NCI-H510A treated with DMSO at 0.1 percent for 48 hours (cell line): Measurements from ENCODE around the gene PTPRN2.

Source experiments
- DNase-seq: peaks from one replicate; lab custom pipeline; 2025; lab: John Stamatoyannopoulos, UW

The PTPRN2 gene

GRCh38 chr7:157682946-157683746 lies 904.5 kb downstream of the PTPRN2 start:
- no peak for DNase-seq

- DNase-seq = no peak
Measured at GRCh38 chr7:157682064-157682945, 905.3 kb downstream of the PTPRN2 start.

- DNase-seq = no peak
Measured at GRCh38 chr7:157679607-157680006, 908.0 kb downstream of the PTPRN2 start.

DNA sequence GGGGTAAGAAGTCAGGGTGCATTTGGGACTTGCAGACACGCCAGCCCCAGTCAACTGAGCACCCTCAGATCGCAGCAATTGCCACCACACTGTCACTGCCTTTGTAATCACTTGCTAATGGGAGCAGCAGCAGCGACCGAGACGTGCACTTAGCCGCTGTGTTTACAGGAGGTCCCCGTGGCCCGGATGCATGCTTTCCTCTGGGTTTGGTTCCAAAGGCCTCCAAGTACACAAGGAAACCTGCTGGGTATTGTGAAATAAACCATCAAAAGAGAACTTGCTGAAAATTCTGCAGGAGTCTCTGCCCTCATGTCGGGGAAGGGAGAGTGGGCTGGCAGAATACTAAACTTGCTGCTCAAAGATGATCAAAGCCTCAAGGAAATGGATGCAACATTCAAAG lies 909.1 kb downstream of the PTPRN2 start:
- DNase-seq = no peak

DNA sequence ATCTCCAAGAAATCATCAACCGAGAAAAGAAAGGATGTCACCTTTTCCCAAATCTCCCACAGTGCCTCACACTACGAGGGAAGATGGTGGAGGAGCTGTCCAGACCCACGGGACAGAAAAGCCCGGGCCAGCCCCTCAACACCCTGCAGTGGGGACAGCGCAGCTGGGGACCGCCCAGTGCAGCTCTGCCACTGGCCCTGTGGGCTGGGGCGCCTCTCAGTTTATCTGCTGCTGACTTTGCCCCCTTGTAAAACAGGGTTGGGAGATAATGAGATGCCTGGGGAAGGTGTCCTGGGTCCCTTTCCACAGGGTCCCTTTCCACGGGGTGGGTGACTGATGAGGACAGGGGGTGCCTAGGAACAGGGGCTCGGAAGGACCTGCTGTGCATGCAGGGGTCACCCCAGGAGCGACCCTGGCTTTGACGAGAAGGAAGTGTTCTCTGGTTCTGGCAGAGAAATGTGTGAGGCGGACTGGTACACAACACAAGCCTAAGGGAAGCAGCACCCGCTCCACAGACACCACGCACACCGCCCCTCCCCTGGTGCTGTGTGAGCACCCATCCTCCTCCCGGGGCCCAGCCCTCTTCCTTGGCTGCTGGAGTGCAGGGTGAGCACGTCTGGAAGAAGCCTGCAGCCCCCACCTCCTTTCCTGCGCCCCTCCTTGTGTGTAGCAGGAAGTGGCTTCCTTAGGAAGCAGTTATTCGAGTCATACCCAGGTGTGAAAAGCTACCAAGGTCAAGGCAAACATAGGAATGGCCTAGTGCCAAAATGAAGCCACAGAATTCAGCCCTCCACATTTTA lies 911.0 kb downstream of the PTPRN2 start:
- DNase-seq = peak; percentile 35

GRCh38 chr7:157676001-157676400 lies 911.6 kb downstream of the PTPRN2 start:
- no peak for DNase-seq

GRCh38 chr7:157675427-157675927 lies 912.1 kb downstream of the PTPRN2 start:
- DNase-seq = no peak

DNA sequence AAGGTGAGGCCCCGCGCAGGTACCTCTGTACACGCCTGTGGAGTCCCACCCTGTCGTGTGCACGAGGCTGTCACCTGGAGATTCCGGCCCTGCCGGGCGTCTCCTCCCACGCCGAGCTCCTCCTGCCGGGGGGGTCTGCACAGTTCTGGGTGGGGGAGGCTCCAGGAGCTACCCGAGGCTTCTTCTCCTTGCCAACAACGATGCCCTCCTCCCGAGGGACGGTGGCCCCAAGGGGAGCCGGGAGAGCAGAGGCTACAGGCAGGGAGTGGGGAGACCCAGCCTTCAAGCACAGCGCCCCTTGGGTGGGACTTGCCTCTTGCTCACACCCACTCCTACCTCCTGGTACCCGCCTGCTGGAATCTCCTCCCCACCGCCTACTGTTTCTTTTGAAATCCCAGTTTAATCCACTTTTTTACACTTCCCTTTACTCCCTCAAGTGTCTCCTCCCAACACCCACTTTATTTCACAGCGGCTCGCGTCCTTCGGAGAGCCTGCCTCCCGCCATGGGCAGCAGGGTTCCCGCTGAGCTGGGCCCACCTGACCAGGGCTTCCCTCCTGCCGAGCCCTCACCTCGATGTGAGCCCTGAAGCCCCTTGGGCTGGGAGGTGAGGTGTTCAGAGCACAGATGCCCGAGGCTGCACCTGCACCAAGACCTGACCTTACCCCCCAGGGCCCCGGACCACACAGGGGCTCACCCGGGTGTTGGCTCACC lies 912.8 kb downstream of the PTPRN2 start:
- DNase-seq = no peak

DNA sequence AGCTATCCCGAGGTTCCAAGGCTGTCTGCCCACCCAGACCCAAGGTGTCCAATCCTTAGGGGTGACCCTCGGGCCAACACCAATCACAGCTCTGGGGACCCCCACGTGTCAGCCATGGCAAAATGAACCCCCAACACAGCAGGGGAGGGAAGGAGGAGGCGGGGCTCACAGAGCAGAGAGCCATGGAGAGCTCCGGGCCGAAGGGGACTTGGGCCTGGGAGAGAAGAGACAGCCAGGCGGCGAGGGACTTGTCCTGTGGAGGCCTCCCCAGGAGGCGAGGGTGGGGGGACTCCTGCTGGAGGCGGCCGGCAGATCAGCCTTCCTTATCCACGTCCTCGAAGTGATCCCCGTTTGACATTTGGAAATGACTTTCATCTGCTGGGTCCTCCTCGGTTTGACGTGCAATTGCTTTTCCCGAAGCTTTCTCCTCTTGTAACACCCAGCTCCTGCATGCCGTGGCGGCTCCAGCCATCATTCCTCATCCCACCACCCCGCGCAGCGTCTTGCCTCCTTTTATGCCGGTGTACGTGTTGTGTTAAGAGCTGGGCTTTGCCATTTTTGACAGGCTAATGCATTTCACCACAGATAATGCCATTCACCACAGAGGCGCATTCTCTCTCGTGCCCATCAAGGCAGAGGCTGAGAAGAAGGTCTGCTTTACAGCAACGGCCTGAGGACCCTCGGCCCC lies 913.5 kb downstream of the PTPRN2 start:
- no peak for DNase-seq

GRCh38 chr7:157673573-157673972 lies 914.0 kb downstream of the PTPRN2 start:
- DNase-seq = no peak

DNA sequence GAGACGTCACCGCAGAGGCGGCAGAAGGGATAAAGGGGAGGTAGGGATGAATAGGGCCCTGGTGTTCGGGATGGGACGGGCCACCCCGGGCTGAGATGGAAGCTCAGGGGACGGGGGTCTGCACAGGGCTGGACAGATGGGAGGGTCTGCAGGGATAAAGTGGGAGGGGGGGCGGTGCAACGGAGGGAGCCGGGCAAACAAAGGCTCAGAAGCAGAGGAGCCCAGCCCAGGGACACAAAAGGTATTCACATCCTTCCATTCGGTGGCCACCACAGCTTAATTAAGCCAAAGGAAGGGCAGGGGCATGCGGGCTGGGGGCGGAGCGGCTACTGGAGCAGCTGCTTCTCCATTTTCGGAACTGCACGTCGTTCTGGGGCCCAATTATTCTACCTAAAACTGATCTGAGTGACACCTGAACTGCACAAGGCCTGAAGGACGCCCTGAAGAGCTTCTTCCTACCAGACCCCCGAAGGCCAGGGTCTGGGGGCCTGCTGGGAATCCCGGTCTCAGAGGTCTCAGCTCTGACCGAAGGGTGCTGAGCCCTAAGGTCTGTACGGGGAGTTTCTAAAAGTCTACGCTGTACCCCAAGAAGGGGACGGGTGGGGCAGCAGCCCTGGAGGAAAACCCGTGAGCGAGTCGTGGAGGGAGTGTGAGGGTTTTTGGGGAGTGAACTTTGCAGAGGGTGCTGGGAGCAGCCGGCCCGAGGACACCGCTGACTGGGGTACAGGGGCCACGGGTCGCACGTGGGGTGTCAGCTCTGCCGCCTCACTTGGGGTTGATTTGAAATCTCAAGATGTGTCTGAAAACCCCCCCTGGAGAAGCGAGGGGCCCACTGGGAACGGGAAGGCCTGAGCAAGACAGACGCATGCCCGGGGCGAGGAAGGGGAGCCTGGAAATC lies 916.0 kb downstream of the PTPRN2 start:
- no peak for DNase-seq

- DNase-seq = no peak
Measured at GRCh38 chr7:157670490-157671357, 916.9 kb downstream of the PTPRN2 start.

GRCh38 chr7:157669768-157670351 lies 917.8 kb downstream of the PTPRN2 start:
- no peak for DNase-seq

DNA sequence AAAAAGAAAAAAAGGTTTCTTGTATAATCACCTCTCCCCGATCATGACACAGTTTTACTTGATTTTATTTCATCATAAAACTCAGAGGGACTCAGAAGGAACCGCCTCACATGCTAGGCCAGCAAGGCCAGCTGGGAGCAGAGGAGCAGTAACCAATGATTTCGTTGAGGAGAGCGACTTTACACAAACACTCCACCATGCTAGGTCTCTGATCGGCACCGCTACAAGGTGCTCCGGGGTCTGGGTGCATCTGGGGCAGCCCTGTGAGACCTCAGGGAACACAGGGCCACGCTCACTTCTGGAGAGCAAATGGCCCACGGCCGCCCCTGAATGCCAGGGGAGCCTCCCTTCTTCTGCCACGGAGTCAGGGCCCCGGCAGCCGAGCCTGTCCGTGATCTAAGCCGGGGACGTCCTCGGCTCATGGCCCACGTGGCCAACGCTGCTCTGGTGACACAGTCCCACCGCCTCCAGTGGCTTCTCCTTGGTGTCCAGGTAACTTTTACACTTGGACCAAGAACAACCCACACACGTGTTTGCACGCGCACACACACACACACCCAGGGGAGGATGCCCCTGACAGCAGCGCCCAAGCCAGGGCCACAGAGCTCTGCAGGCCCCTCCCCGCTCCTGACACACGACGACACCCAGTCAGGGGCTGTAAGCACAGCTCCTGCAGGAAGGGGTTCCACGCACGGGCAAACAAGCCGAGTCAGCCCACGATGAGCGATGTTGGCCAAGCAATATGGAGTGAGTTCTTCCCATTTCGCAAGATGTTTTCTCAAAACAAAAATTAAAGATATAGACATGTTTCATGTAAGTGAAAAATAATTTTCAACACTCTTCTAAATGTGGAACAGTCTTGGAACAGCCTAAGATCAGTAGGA lies 918.5 kb downstream of the PTPRN2 start:
- no peak for DNase-seq

DNA sequence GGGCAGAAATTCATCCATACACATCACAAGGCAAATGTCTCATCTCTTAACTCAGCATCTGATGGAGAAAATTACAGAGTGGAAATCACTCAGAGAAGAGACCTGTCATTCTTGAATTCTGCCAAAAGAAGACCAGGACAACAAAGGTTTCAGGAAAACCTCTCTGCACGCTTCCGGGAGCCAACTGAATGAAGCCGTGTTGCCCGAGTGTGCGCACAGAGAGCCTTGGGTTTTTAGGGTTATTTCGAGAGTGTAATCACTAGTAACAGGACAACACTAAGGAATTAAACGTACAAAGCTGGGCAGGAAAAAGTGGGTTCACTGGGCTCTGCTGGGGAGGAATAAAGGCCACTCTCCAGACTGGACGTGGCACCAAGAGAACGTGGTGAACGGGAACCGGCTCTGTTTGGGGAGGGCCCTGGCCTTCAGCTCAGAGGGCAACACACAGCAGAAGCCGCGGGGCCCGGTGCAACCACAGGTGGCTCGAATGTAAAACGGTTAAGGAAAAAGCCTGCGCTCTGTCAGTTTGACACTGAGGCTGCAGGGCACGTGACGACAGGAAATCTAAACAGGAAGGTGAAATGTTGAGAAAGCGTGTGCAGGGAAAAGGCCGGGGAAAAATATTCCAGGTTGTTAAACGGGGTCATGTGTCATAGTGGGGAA lies 919.3 kb downstream of the PTPRN2 start:
- no peak for DNase-seq

DNA sequence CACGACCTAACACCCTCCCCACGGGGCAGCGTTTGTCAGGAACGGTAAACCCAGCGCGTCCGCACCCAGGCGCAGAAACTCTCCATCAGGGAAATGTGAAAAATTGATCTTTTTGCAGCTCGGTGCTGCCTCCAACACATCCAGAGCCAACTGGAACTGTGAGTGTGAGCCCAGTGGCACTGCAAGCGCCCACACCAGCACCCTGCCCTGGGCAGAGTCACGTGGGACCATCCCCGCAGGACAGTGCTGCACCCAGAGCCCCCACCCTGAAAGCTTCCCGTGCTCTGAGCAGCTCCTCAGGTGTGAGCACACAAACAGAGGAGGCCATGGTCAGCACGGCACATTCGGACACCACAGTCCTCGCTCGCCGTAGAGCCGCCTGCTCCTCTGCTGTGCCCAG lies 919.9 kb downstream of the PTPRN2 start:
- DNase-seq = no peak

DNA sequence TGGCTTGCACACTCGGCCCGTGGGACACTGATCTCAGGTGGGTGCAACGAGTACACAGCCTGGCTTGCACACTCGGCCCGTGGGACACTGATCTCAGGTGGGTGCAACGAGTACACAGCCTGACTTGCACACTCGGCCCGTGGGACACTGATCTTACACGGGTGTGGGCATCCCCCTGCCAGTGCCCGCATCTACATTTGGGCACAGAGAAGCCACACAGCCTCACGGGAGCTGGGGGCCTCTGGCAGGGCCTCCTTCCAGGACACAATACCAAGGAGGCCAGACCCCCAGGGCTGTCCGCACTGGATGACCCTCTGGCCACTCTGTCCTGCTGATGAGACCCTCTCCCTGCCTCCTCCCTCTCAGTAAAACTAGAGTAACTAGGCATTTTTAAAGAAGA lies 920.4 kb downstream of the PTPRN2 start:
- no peak for DNase-seq
